ACHN (cell line): ENCODE measurements around the gene PLCB1.

ENCODE experiments used
- DNase-seq: peaks from one replicate; pipeline ENCODE4 v3.0.0-alpha.2; 2015
- in situ Hi-C: cut with HindIII; loops from 2 replicates; pipeline ENCODE4 v1.10.0; 2017; ENCODE audit warnings: low sequenced_read_pairs, low pct_ligation_motif_present, low pct_unique_long_range_greater_than_20kb

Gene PLCB1

DNA sequence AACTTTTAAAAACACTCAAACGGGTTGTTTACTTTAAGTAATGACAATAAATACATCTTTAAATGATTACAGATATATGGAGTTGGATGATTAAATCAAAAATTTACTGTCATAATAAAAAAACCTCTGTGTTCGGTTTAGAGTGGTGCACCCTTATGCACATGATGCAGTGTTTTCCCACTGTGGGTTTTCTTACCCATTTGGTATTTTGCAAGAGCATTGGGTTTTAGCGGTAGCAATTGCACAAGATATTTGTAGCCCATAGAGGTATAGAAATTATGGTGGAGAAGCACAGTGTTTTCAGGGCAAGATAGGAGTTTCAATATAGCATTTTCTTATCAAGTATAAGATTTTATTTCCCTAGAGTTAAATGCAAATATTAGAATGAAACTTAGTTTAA is 526.0 kb downstream of the PLCB1 start:
- no peak for DNase-seq
- in situ Hi-C loops, result no loop called here

DNA sequence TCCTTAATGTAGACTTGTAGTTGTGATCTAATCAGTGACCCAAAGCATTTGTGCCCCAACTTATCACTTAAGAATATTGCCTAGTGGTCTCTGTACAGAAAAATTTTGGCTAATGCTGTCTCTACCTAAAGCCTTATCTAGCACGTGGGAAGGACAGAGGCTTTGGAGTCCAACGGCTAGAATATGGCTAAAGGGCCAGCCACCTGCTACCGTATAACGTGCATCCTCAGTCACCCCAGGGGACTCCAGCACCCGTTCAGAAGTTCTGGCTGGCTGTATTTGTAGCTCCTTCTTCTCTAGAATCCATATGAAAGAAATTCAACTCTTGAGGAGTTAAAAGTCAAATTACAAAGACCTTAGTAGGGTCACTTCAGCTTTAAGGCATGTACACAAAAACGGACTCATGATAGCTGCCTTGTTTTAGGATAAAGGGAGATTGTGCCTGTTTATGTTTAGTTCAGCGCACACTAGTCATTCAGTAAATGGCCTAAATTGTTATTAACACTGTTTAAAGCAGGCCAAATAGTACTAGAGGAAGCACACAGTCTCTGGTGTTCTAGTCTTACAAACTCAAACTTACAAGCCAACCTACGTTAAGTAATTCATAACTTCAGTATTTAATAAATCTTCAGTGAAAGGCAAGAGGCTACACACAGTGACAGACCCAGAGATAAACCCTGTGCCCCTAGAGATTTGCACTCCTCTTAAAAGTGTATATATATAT is 529.3 kb downstream of the PLCB1 start:
- in situ Hi-C loops, result no loop called here

DNA sequence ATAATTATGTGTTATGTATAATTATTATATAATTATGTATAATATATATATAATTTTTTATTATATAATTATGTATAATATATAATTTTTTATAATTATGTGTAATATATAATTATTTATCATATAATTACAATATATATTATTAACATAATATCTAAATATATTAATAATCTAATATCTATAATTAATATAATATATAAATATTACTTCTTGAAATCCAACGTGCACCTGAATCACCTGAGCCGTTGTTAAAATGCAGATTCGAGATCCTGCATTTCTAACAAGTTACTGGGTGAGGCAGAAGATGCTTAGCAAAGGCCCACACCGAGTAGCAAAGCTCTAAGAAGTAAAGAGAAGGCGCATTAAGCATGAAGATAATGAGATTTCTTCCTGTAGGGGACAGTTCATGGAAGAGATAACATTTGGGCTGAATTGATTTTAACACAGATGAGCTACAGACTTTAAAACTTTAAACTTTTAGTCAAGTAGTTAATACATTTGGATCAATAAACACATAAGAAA is 530.4 kb downstream of the PLCB1 start:
- in situ Hi-C loops, result no loop called here
- DNase-seq, result no peak

More for the DNA sequence above, 529.3 kb downstream of the PLCB1 start:
- no peak for DNase-seq

DNA sequence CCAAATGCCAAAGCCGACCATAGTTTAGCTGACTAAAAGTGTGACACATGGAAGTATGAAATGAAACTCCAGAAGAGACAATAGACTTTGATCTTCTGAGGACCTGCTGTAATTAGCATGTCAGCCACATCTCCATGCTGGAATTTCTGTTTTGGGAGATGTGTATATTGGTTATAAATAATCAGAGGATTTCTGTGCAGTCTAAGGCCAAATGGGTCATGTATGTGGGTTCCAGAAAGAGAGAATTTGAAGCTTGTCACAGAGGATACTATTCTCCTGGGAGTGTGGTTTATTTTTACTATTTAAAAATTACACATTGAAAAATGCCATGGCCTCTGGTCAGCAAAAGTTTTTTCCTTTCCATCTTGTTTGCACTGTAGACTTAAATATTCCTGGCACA is 531.4 kb downstream of the PLCB1 start:
- in situ Hi-C loops, result no loop called here
- no peak for DNase-seq

DNA sequence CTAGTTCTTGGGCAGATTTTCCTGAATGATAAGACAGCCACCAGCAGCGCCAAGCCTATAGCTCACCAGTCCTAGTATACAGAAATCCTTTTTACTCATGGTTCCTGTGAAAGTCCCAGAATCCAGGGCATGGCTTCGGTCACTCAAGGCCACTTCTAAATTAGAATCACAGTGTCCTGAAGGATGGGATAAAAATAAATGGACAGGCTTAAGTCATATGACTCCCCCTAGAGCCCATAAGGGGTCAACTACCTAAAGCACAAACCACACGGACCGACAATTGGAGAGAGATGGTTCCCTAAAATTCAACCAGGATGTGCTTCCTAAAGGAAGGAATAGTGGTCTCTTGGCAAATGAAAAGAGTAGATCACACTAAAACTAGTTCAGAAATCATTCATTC is 532.7 kb downstream of the PLCB1 start:
- peak; percentile 13 for DNase-seq
- in situ Hi-C loops, result no loop called here

DNA sequence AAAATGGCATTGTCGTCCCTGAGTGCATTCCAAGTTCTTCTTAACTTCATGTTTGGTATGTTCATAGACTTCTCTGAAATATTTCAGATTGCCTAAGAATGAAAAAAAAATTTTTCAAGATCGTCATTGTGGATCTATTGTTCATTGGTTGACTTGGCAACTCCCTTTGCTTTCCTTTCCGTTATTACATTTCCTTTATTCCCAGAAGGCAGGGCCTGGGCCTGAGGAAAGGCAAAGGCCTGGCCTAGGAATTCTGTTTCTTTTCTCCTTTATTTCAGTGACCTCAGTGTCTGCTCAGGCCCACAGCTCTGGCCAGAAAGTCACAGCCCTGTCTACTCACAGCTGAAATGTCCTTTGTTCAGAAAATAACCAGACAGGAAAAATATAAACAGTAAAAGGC is 535.2 kb downstream of the PLCB1 start:
- in situ Hi-C loops, result no loop called here

DNA sequence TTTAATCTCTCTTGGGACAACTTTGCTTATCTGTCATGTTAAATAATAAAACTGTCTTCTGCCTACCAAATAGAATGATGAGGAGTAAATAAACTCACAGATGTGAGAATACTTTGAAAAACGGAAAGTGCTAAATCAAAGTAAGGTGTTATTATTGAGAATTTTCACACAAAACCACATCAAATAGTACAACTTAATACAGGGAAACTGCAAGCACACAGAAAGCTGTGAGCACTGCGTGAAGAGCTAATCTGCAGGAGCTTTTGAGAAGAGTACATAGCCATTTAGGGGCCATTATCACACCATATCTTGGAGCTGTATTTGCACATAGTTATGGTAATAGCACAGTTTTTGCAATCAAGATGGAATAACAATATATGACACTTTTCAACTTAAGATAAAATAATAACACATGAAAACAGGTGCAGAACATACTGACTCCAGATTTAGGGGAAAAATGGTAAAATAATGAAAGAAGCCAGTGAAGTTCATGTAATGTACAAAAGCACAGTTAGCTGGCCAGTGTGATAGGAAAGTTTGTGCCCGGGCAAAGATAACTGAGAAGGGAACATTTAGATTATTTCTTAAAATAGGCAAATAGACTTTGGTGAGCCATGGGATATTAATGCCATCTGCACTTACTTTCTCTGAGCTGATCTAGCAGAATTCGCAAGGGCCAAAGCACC is 538.3 kb downstream of the PLCB1 start:
- in situ Hi-C loops, result no loop called here

More for the DNA sequence above, 535.2 kb downstream of the PLCB1 start:
- no peak for DNase-seq

DNA sequence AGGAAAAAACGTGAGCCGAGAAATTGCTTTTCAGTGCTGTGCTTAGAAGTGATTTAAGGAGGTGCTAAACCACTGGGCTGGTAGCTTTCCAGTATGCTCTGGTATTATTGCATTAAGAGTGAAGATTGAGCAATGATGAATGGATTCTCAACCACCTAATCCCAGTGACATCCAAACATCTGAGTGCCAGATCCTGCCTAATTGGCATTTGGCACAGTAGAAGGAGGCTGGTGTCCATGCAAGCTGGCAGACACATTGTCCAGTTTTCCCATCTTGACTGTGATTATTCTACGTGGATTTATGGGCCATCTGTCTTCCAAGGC is 538.8 kb downstream of the PLCB1 start:
- in situ Hi-C loops, result no loop called here
- no peak for DNase-seq

More for the DNA sequence above, 538.3 kb downstream of the PLCB1 start:
- no peak for DNase-seq

DNA sequence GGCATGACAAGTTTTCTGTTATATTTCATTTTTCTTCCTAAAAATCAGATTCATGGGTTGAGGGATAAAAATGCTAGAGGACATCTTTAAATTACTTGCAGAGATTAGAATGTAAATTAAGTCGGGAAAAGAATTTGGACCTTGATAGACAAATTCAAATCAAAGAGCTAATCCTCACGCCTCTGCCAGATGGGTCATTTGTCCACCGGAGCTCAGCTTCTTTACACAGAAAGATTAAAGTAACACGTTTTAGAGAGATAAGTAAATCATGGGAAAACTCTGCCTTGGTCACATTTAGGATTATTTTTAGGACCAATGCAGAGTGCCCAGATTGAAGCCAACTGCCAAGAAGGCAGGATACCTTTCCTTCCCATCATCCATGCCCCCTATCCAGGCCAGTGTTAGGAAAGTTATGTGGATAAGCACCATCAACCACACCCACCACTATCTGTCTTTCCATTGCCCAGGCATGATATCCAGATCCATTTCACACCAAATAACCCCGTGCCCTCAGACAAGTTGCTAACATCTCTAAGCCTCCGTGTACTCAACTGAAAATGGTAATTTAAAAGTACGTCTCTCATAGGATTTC is 539.4 kb downstream of the PLCB1 start:
- in situ Hi-C loops, result no loop called here
- DNase-seq, result no peak

DNA sequence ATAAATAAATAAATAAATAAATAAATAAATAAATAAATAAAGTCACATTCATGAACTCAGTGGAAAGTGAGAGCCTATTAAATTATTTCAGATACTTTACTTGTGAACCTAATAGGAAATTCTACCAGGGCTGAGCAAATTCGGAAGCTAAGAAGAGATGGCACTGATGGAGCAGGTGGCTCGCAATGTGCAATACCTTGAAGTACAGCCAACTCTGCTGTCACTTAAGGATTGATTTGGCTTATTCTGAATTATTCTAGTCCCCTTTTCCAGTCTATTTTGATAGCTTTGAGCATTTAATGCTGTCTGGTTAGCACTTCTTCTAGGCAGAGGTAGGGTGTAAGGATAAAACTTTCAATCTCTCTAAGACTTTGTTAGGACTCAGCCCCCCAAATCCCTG is 541.0 kb downstream of the PLCB1 start:
- DNase-seq, result no peak
- in situ Hi-C loops, result no loop called here

DNA sequence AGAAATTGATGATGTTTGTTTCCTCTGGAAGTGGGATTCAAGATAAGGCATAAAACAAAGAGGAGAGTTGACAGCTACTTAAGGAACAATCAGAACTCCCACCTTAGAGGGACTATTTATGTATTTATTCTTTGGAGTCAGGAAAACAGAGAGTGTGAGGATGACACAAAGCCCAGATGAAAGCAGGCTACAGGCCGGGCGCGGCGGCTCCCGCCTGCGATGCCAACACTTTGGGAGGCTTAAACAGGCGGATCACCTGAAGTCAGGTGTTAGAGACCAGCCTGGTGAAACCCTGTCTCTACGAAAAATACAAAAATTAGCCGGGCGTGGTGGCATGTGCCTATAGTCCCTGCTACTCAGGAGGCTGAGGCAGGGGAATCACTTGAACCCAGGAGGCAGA is 543.8 kb downstream of the PLCB1 start:
- DNase-seq, result no peak
- in situ Hi-C loops, result no loop called here

DNA sequence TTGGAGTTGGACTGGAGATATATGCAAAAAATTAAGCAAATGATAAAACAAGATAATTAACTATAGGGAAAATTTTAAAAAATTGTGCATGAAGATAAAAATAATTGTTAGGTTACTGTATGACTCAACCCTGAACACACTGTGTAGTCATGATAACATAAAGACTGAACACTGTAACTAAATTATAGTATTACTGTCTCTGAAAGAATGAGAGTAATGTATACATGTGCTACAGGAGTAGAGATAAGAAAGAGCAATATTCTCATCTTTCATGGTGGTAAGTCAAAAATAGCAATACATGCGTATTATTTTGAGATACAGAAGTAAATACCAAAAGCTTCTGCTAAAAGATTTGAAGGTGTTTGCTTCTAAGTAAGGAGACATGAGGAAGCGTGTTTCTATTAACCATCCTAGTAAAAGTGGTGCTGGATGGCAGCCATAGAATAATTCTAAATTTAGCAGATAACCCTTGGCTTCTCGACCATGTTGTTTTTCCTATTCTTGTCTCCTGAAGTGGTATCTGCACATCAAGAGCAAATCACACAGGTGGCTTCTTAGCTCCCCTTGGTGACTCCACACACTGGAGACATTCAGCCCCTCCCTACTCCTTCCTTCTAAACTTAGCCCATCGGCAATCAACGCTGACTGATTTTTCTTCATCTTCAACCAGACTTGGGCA is 546.2 kb downstream of the PLCB1 start:
- no peak for DNase-seq
- in situ Hi-C loops, result no loop called here

DNA sequence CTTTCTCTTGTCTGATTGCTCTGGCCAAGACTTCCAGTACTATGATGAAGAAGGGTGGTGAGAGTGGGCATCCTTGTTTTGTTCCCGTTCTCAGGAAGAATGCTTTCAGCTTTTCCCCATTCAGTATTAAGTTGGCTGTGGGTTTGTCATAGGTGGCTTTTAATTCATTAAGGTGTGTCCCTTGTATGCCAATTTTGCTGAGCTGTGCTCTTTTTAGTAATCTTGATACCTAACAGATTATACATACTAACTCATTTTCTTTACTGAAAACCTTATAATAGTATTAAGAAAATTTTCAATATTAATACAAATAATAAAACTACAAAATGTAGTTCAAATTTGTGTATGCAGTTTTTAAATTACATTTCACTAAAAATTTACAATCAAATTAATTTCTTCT is 557.3 kb downstream of the PLCB1 start:
- no peak for DNase-seq
- in situ Hi-C loops, result no loop called here

DNA sequence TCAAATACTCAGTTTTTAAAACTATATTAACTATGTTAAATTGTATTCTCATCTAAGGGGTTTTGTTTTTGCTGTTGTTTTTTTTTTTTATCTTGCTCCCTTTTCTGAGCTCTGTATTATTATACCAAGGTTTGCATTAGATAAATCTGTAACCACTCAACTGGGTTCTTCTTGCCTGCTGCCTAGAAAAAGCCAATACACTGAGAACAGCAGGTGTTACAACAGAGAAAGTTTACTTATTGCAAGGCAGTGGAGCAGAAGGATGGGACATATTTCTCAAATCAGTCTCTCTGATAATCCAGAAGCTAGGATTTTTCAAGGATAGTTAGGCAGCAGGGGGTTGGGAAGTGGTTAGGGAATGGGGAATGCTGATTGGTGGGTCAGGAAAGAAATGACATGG is 558.0 kb downstream of the PLCB1 start:
- in situ Hi-C loops, result no loop called here
- DNase-seq, result no peak

DNA sequence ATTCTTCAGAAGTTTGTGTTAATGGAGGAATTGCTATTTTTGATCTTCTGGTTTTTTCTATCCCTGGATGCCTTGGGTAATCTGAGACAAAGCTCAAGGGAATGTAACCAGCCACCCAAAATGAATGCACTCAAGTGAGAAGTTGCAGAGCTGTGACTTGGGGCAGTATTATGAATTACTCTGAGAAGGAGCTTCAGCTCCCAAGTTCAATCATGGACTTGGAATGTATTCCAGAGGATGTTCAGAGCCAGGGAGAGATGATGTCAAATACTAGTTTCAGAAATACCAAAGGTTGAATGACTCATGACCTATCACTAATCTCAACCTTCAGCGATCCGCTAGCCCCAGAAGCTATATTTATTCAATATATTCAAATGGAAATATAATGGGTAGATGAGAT is 561.6 kb downstream of the PLCB1 start:
- in situ Hi-C loops, result no loop called here
- peak; percentile 14 for DNase-seq

DNA sequence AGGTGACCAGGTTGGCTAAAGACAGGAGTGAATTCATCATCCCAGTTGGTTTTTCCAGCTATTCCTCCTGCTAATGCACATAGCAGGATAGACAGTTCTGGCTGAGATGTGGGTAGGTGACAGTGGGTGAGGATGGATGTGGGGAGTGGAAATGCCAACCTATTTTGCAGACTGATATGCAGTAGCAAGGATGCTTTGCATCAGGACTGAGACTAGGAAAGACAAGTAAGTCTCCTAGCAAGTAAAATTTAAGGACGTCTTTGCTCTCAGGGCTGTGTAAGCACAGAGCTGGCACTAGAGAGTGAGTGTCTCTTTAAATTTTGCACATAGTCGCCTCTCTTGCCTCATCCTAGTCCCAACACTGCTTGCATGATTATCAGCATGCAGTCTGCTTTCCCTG is 568.7 kb downstream of the PLCB1 start:
- DNase-seq, result no peak
- in situ Hi-C loops, result loop anchor here (25.0 kb wide), 1 partner anchor 563 kb away; the partner anchor contains the start of gene PLCB1

DNA sequence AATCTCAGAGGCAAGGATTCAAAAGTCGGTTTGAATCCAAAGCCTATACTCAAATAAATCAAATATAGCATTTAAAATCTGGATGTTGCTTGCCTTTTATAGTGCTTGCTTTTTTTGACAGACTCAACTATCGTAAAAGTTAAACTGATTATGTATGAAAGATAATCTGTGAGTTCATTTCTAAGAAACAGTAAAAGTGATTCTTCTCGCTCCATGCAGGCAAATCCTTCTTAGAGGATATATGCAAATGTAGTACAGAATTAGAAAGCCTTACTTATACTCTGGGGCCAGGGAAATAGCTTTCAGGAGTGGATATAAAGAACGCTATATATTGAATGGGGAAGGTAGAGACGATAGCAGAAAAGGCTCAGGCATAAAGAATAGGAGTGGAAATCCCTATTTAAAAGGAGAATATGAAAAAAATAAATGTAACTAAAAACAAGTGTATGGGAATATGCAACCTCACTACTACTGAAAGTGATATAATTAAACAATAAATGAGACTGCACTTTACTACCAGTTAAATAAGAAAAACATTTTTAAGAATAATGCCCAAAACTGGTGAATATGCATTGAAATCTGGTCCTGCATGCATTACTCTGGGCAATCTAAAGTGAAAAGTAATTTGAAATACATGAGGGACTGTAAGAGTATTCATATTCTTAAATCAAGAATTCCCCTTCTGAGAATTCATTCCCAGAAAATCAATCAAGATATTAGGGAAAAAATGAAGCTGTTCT is 575.1 kb downstream of the PLCB1 start:
- in situ Hi-C loops, result loop anchor here (25.0 kb wide), 1 partner anchor 570 kb away; the partner anchor contains the start of gene PLCB1
- no peak for DNase-seq

DNA sequence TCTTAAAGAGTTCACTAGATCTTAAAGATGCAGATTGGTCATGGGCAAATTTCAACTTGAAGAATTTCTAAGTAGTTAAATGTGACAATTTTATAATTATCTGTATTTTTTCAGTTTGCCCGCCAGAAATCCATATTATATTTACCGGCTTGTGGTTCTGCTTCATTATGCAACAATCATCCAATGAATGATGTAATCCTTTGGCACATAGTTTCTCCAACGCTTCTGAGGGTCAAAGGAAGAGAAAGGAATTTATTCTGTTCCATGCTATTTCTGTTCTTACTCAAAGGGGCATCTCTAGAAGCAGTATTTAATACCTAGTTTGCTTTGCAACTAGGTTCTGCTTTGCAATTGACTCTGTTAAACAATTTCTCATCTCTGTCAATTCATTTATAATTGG is 577.6 kb downstream of the PLCB1 start:
- no peak for DNase-seq
- in situ Hi-C loops, result loop anchor here (25.0 kb wide), 1 partner anchor 572 kb away; the partner anchor contains the start of gene PLCB1
